Cardiac fibroblast (primary cell): Measurements from ENCODE around the gene UBE2S.
"Not testable (repeated sequence)": the region's sequence is repeated elsewhere in the genome, so short reads cannot be mapped to it uniquely, and the experiment has no call there.

Experiments used
- DNase-seq, 2 donors: peaks; one replicate each; pipeline versions ENCODE4 v3.0.0 to v3.0.0-alpha.2; 2010; ENCODE audit warnings: low read depth in 2 of 2
- H3K4me3 ChIP-seq, 2 donors: replicated peaks in 1 of 2; 1 replicate in 1 of 2; 2 replicates in 1 of 2; pipeline ENCODE4 v1.5.1; 2011; ENCODE audit warnings: low read depth in 2 of 2, low read length in 2 of 2, mild to moderate bottlenecking in 2 of 2, moderate library complexity in 1 of 2
- TF ChIP-seq, protein P1 (sequence below): IDR thresholded peaks from one replicate; pipeline ENCODE4 v1.5.1; 2011; ENCODE audit warnings: low read depth, mild to moderate bottlenecking, low read length, inconsistent platforms

The UBE2S gene

DNA sequence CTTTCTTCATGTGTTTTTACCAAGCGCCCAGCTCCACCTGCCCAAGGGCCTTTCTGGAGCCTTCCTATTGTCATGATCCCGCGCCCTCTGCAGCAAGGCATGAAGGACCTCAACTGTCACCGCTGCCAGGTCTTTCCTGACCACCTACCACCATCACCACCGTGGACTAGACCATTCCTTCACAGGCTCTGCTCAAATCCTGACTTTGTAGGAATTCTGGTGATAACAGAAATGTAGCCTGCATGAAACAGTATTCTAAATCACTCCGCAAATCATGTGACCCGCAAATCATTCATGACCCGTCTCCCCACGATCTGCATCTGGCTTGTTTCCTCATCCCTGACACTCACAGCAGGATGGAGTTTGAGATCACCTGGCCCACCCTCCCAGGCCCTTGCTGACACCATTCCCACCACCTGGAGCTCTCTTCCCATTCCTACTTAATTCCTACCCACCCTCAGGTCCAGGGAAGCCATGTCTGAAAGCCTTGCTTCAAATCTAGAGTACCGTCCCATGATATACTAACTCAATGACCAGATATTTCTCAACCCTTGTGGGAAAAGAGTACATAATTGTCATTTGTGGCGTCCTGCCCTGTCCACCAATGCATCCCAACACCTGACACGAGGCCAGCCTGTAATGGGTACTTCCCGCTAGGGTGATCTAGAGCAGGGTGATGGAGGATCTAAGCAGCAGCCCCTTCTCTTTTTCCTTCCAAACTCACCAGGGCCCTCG lies 1.3 kb downstream of the UBE2S start:
- DNase-seq = no peak
- TF ChIP-seq, protein P1, sequence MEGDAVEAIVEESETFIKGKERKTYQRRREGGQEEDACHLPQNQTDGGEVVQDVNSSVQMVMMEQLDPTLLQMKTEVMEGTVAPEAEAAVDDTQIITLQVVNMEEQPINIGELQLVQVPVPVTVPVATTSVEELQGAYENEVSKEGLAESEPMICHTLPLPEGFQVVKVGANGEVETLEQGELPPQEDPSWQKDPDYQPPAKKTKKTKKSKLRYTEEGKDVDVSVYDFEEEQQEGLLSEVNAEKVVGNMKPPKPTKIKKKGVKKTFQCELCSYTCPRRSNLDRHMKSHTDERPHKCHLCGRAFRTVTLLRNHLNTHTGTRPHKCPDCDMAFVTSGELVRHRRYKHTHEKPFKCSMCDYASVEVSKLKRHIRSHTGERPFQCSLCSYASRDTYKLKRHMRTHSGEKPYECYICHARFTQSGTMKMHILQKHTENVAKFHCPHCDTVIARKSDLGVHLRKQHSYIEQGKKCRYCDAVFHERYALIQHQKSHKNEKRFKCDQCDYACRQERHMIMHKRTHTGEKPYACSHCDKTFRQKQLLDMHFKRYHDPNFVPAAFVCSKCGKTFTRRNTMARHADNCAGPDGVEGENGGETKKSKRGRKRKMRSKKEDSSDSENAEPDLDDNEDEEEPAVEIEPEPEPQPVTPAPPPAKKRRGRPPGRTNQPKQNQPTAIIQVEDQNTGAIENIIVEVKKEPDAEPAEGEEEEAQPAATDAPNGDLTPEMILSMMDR = no peak
- peak overlapping the region; percentile 77 to 88 for H3K4me3 ChIP-seq

DNA sequence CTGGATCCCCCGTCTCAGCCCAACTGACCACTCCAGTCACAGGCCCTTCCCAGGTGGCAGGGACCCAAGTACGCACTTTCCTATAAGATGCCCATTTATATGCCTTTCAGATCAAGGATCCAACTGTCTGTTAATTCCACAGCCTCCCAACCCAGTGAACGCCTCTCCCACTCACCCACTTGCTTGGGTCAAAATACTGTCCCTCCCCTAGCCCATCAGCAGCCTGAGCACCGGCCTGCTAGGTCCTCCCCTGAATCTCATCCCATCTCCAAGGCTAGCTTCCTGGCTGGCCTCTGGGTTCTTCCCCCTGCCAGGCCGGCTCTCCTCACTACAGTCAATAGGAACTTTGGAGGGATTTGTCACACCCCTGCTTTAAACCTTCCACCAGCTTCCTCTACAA lies 1.9 kb downstream of the UBE2S start:
- no peak for DNase-seq
- H3K4me3 ChIP-seq = peak overlapping the region in 1 of 2 donors; percentile 88
- TF ChIP-seq, protein P1 = no peak

DNA sequence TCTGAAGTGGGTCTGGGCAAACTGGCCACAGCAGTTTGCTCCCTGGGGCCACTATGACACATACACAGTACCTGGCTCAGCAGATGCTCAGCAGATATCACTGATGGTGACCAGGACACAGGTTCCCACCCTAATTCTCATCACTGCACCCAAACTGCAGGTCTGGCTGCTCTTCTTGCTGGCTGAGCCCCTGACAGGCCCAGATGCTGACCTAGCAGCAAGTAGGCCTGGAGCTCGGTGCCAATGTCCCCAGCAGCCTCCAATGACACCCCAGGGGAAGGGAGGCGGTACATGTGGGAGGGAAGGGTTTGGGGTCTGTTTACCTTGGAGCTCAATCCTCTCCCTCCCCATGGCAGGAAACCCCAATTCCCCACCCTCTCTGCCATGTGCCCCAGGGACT lies 5.1 kb downstream of the UBE2S start:
- H3K4me3 ChIP-seq = no peak overlapping the region
- TF ChIP-seq, protein P1 = no peak
- DNase-seq = no peak

DNA sequence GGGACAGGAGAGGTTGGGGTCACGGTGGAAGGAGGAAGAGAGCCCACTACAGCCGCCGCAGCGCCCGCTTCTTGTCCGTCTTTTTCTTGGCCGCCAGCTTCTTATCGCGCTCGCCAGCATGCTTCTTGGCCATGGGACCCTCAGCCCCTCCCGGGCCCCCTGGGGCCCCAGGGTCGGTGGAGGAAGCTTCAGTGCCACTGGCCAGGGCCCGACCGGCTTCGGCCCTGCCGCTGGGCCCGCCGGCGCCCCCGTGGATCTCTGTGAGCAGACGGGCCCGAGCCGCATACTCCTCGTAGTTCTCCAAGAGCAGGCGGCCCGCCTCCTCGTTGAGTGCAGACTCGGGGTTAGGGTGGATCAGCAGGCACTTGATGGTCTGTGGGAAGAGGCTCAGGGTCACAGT lies 6.2 kb downstream of the UBE2S start:
- not testable (repeated sequence) for DNase-seq, H3K4me3 ChIP-seq

DNA sequence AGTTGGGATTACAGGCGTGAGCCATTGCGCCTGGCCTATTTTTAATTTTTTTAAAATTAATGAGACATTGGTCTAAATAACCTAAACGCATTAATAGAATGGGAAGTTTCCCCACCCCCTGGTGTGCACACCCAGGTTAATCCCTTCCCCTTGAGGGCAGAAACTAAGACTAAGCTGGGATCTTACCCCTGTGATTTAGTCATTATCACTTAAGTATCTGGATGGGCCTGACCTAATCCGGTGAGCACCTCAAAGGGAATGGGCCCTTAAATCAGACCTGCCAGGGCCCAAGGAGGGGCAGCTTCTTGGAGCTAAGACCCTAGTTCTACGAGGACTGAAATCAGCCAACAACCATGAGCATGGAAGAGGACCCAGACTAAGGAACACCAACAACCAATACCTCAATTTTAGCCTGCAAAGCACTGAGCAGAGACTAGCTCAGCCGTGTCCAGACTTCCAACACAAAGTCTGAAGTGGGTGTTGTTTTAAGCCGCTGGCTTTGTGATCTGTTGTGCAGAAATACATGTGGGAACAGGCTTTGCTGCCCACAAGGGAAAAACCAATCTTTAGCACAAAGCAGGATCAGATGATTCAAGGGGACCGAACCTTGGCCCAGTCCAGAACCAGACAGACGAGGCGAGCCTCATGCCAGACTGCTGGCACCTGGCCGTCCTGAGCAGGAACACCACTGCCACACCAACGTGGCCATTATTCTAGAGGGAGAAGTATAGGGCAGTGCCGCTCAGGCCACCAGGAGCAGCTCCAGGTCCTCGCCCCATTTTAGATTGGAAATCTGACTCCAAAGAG lies 7.1 kb downstream of the UBE2S start:
- no peak overlapping the region for H3K4me3 ChIP-seq
- DNase-seq = no peak
- TF ChIP-seq, protein P1 = no peak

DNA sequence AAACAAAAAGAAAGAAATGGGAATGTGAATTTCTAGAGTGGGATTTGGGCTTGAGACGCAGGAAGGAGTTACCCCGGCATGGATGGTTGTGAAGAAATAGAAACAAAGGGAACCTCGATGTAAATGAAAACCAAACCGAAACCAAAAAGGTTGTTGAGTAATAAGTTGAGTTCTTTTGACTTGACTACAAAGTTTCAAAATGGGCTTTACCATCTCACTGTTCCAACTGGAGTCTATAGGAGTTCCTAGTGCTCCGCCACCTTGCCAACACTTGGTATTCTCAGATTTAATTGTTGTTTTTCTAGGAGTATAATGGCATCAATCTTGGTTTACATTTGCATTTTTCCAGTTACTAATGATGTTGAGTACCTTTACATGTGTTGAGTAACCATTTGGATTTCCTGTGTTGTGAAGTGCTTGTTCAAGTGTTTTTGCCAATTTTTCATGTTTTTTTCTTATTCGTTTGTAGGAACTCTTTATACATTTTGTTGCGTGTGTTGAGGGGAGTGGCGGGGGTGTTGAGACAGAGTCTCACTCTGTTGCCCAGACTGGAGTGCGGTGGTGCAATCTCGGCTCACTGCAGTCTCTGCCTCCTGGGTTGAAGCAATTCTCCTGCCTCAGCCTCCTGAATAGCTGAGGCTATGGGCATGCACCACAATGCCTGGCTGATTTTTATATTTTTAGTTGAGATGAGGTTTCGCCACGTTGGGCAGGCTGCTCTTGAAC lies 9.2 kb downstream of the UBE2S start:
- no peak for DNase-seq
- no peak overlapping the region for H3K4me3 ChIP-seq
- TF ChIP-seq, protein P1 = no peak
